Heart right ventricle (tissue), 16 donors: ENCODE measurements around the gene PNKP. TPM values are rescaled to one million over a fixed set of nuclear protein-coding genes. Genes with fewer than 3 reads are reported as not detected.
"Not testable (repeated sequence)": the region's sequence is repeated elsewhere in the genome, so short reads cannot be mapped to it uniquely, and the experiment has no call there.

ENCODE experiments used
- ATAC-seq, 8 donors: fragments of 200-7000 bp; cut with Tn5 transposase; one replicate each; pipeline ENCODE4 v1.9.1; 2020; ENCODE audit warnings: mild to moderate bottlenecking in 8 of 8, moderate library complexity in 8 of 8, moderate number of reproducible peaks in 1 of 8
- DNase-seq, 2 donors: peaks; one replicate each; pipeline ENCODE4 v3.0.0-alpha.2; 2020
- H3K27ac ChIP-seq, 10 donors: fragments of 200-600 bp; sonication (generic) in 2 of 10; one replicate each; pipeline versions ENCODE4 v1.5.0 to v1.8.0; 2020 to 2022; ENCODE audit warnings: mild to moderate bottlenecking in 3 of 10
- H3K27me3 ChIP-seq, 7 donors: fragments of 200-600 bp; one replicate each; pipeline ENCODE4 v1.8.0; 2021 to 2022; ENCODE audit warnings: mild to moderate bottlenecking in 2 of 7
- H3K36me3 ChIP-seq, 9 donors: fragments of 200-600 bp; sonication (generic) in 1 of 9; one replicate each; pipeline versions ENCODE4 v1.5.0 to v1.8.0; 2020 to 2022; ENCODE audit warnings: mild to moderate bottlenecking in 2 of 9
- H3K4me1 ChIP-seq, 9 donors: fragments of 200-600 bp; sonication (generic) in 1 of 9; one replicate each; pipeline versions ENCODE4 v1.5.0 to v1.8.0; 2020 to 2022; ENCODE audit warnings: mild to moderate bottlenecking in 4 of 9
- H3K4me3 ChIP-seq, 10 donors: fragments of 200-600 bp; sonication (generic) in 2 of 10; one replicate each; pipeline versions ENCODE4 v1.5.0 to v1.8.0; 2020 to 2022; ENCODE audit warnings: mild to moderate bottlenecking in 7 of 10, moderate library complexity in 2 of 10
- H3K9me3 ChIP-seq, 11 donors: fragments of 200-600 bp in 10 of 11; sonication (generic) in 2 of 11; one replicate each; pipeline versions ENCODE4 v1.5.0 to v1.8.0; 2013 to 2022; ENCODE audit warnings: mild to moderate bottlenecking in 2 of 11, control low read depth in 1 of 11, moderate library complexity in 1 of 11
- WGBS, 2 donors: extraction: QIAGEN DNeasy Blood & Tissue Kit; methylation state at CpG; one replicate each; pipeline ENCODE4 v1.1.7; 2013; ENCODE audit warnings: inconsistent platforms in 1 of 2; 5-methylcytosine and 5-hydroxymethylcytosine counted together
- intact Hi-C, 10 donors: fragments of 100-400 bp; cut with DNase I; formaldehyde crosslinking; loops; one replicate each; pipeline versions ENCODE4 v1.11.1 to v1.14.2; 2022
- polyA plus RNA-seq, 2 donors: library from polyadenylated mRNA; stranded (reverse); fragments of 200-250 nt; gene quantifications; one replicate each; pipeline ENCODE4 v1.2.3, GENCODE V29; 2013
- total RNA-seq, 10 donors: library from RNA; stranded (reverse); fragmentation: NEBNext Ultra II Directional in 3 of 10; extraction: Animal tissue kit (Norgen Biotek cat#: 25700) in 3 of 10; gene quantifications; one replicate each; pipeline versions ENCODE4 v1.2.1 to v1.2.4, GENCODE V29; 2021 to 2023
- TF ChIP-seq, protein P1 (sequence below), 9 donors: fragments of 200-600 bp; sonication (generic) in 2 of 9; IDR thresholded peaks; one replicate each; pipeline versions ENCODE4 v1.5.0 to v1.8.0; 2021 to 2022; ENCODE audit warnings: antibody characterized with exemption in 9 of 9, mild to moderate bottlenecking in 5 of 9, moderate library complexity in 1 of 9
- donor health status: Arrhythmogenic right ventricular cardiomyopathy.
- donor health status: ischemic (EF 13 %, LVEDD 7.1; RV severe dilation, severe dysfunction).
- donor health status: healthy with polysubstance abuse.
- donor health status: DM: no; HTN: yes; CAD: no.
- donor health status: DM: no; HTN: no; CAD: no.
- donor health status: ischemic (EF 25% LVEDD 6.9; RV normal size, moderate dysfunction).
- donor health status: ischemic (EF 25% LVEDD 5.7; RV mildly dilated, moderate dysfunction).
- donor health status: healthy.
- donor health status: DM: yes; HTN: yes; CAD: no.
- donor health status: Ischemic cardiomyopathy.
- donor health status: ischemic (EF 35%, LVEDD 5.7; RV mildly dilated, moderate dysfunction).
- donor health status: nonischemic (EF 11% LVEDD 7.7; RV severe dilation, severe dysfunction).
- donor health status: DM: yes; HTN: yes; CAD: no.
- donor health status: PGD.
- donor health status: ischemic (EF 29% LVEDD 5.4; RV normal size, mild dysfunction).
- donor health status: nonischemic (EF 23%, LVEDD 6.1; RV moderate dilation, normal function).

The PNKP gene
- total and polyA plus RNA-seq, 12 donors: 24.0 to 91.7 (median 34.6) TPM

GRCh38 chr19:49824662-49825061 is 42.7 kb downstream of the PNKP start:
- H3K36me3 ChIP-seq: peaks cover 0 to 76% (median 6%) of the 10 kb centered on the region in 9 donors
- TF ChIP-seq, protein P1, sequence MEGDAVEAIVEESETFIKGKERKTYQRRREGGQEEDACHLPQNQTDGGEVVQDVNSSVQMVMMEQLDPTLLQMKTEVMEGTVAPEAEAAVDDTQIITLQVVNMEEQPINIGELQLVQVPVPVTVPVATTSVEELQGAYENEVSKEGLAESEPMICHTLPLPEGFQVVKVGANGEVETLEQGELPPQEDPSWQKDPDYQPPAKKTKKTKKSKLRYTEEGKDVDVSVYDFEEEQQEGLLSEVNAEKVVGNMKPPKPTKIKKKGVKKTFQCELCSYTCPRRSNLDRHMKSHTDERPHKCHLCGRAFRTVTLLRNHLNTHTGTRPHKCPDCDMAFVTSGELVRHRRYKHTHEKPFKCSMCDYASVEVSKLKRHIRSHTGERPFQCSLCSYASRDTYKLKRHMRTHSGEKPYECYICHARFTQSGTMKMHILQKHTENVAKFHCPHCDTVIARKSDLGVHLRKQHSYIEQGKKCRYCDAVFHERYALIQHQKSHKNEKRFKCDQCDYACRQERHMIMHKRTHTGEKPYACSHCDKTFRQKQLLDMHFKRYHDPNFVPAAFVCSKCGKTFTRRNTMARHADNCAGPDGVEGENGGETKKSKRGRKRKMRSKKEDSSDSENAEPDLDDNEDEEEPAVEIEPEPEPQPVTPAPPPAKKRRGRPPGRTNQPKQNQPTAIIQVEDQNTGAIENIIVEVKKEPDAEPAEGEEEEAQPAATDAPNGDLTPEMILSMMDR (IDR thresholded peaks at IDR 0.05): no peak
- intact Hi-C loops: no loop called here

DNA sequence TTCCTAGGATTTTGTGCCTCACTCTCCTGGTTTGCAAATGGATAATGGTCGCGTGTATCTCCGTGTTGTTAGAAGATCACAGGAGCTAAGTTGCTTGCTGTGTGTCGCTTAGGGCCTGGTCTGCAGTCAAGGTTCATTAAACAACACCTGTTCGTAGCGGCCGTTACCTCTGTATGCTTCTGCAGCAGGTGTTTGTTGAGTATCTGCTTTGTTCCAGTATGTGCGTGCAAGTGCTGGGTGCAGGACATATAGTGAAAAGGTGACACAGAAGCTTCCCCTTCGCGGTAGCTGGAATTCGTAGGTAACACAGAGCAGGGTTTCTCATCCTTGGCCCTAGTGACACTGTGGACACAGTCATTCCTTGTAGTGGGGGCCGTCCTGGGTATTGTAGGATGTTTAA is 43.9 kb downstream of the PNKP start:
- Histone ChIP-seq H3K36me3 (peaks cover 0 to 64% (median 2%) of the 10 kb centered on the region in 9 donors), H3K4me3 (no peak overlapping the region), H3K27ac (no peak overlapping the region), H3K9me3 (no peaks in the 10 kb centered on the region), H3K4me1 (peaks cover 5 to 31% (median 22%) of the 10 kb centered on the region in 9 donors), H3K27me3 (no peaks in the 10 kb centered on the region)
- ATAC-seq: no peak
- 91 to 95% methylated on average over 12 of the region's 12 CpGs for WGBS, 2 donors
- TF ChIP-seq, protein P1 (IDR thresholded peaks at IDR 0.05): no peak
- intact Hi-C loops: no loop called here
- no peak for DNase-seq

More at GRCh38 chr19:49824662-49825061, 42.7 kb downstream of the PNKP start:
- no peak overlapping the region for H3K4me3 ChIP-seq
- peaks cover 0 to 21% (median 12%) of the 10 kb centered on the region in 9 donors for H3K4me1 ChIP-seq
- 87 to 89% methylated on average over 6 of the region's 6 CpGs for WGBS, 2 donors
- no peaks in the 10 kb centered on the region for H3K27me3 ChIP-seq
- ATAC-seq: no peak
- H3K9me3 ChIP-seq: no peaks in the 10 kb centered on the region
- DNase-seq: no peak
- H3K27ac ChIP-seq: no peak overlapping the region

- TF ChIP-seq, protein P1 (IDR thresholded peaks at IDR 0.05): no peak
- H3K4me1 ChIP-seq: peaks cover 5 to 37% (median 30%) of the 10 kb centered on the region in 9 donors
- DNase-seq (no peak), ATAC-seq (no peak)
- H3K4me3 ChIP-seq: peak overlapping the region in 1 of 10 donors; percentile 93
- peaks cover 0 to 40% (median 0%) of the 10 kb centered on the region in 9 donors for H3K36me3 ChIP-seq
- H3K27ac ChIP-seq: peak overlapping the region in 9 of 10 donors; percentile 40 to 98 (median 95)
- H3K9me3 ChIP-seq: no peaks in the 10 kb centered on the region
- WGBS, 2 donors: 40 to 60% methylated on average over 10 of the region's 10 CpGs
- no peaks in the 10 kb centered on the region for H3K27me3 ChIP-seq
- intact Hi-C loops: no loop called here
These were observed 47.3 kb downstream of the PNKP start for GRCh38 chr19:49820125-49820524.

DNA sequence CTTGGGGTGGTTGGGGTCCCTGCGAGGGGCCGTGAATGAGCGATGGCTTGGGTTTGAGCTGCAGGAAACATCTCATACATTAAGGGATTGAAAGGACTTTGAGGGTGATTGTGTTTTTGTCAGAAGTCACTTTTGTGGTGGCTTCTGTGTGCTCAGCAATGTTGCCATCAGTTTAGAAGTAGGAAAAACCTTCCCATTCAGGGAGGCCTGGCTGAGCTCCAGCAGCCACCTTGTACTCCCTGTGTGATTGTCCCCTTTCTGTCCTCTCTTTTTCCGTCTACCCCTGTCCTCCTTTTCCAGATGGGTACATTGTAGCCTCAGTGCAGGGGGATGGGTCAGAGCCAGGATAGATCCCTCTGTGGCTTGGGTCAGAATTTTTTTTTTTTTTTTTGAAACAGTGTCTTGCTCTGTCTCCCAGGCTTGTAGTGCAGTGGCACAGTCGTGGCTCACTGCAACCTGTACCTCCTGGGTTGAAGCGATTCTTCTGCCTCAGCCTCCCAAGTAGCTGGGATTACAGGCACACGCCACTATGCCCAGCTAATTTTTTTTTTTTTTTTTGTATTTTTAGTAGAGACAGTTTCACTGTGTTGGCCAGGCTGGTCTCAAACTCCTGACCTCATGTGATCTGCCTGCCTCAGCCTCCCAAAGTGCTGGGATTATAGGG is 47.8 kb downstream of the PNKP start:
- H3K27ac ChIP-seq: peak overlapping the region in 8 of 10 donors; percentile 92 to 98 (median 96)
- DNase-seq, ATAC-seq, H3K9me3 ChIP-seq, H3K27me3 ChIP-seq: not testable (repeated sequence)
- WGBS, 2 donors: 65 to 68% methylated on average over 7 of the region's 7 CpGs
- H3K4me3 ChIP-seq: peak overlapping the region in 8 of 10 donors; percentile 49 to 93 (median 88)
- H3K36me3 ChIP-seq: peaks cover 0 to 35% (median 0%) of the 10 kb centered on the region in 9 donors
- peaks cover 5 to 37% (median 30%) of the 10 kb centered on the region in 9 donors for H3K4me1 ChIP-seq
- intact Hi-C loops: loop anchor here in 5 of 10 donors (2.0 to 5.0 kb wide), 4 partner anchors 31 to 49 kb away; partner anchors contain the start of genes PNKP (in 4 of the 5) and PTOV1 (in 2 of the 5)
